ENCODE results near the gene PCBP3.
A peak's percentile ranks its signal among the peaks of the same experiment; 100 is the strongest.

Gene PCBP3

GRCh38 chr21:45969921-45970673 is 326.6 kb downstream of the PCBP3 start:
- no peak overlapping the region for H3K4me3 ChIP-seq (ENCODE audit: low read depth, low read length)
- TF ChIP-seq MYC (IDR thresholded peaks at IDR 0.05; ENCODE audit: low read depth, low read length) (no peak), POLR2A (IDR thresholded peaks at IDR 0.05; ENCODE audit: extremely low read depth, insufficient read length) (no peak), MAX (IDR thresholded peaks at IDR 0.05; ENCODE audit: low read depth, low read length) (no peak), CTCF (IDR thresholded peaks at IDR 0.05; ENCODE audit: low read depth, low read length) (no peak)
- no peak for DNase-seq (ENCODE audit: low read depth)

- H3K4me3 ChIP-seq (ENCODE audit: low read depth, low read length), result no peak overlapping the region
- no peak for TF ChIP-seq POLR2A (IDR thresholded peaks at IDR 0.05; ENCODE audit: extremely low read depth, insufficient read length)
- no peak for TF ChIP-seq MYC (IDR thresholded peaks at IDR 0.05; ENCODE audit: low read depth, low read length)
- TF ChIP-seq CTCF (IDR thresholded peaks at IDR 0.05; ENCODE audit: low read depth, low read length), result peak; percentile 81
- 0 out of 2 replicates have a peak, but pooled peaks have one; percentile 24 for TF ChIP-seq MAX (IDR thresholded peaks at IDR 0.05; ENCODE audit: low read depth, low read length)
- peak; percentile 58 for DNase-seq (ENCODE audit: low read depth)
These were observed 327.4 kb downstream of the PCBP3 start for GRCh38 chr21:45970674-45971615.

GRCh38 chr21:45971616-45972352 is 328.3 kb downstream of the PCBP3 start:
- no peak for DNase-seq (ENCODE audit: low read depth)
- no peak for TF ChIP-seq POLR2A (IDR thresholded peaks at IDR 0.05; ENCODE audit: extremely low read depth, insufficient read length)
- no peak for TF ChIP-seq CTCF (IDR thresholded peaks at IDR 0.05; ENCODE audit: low read depth, low read length)
- TF ChIP-seq MAX (IDR thresholded peaks at IDR 0.05; ENCODE audit: low read depth, low read length), result no peak
- TF ChIP-seq MYC (IDR thresholded peaks at IDR 0.05; ENCODE audit: low read depth, low read length), result no peak
- no peak overlapping the region for H3K4me3 ChIP-seq (ENCODE audit: low read depth, low read length)

GRCh38 chr21:45972353-45972715 is 328.8 kb downstream of the PCBP3 start:
- no peak for DNase-seq (ENCODE audit: low read depth)
- no peak overlapping the region for H3K4me3 ChIP-seq (ENCODE audit: low read depth, low read length)
- TF ChIP-seq MAX (IDR thresholded peaks at IDR 0.05; ENCODE audit: low read depth, low read length), result no peak
- no peak for TF ChIP-seq POLR2A (IDR thresholded peaks at IDR 0.05; ENCODE audit: extremely low read depth, insufficient read length)
- no peak for TF ChIP-seq MYC (IDR thresholded peaks at IDR 0.05; ENCODE audit: low read depth, low read length)
- TF ChIP-seq CTCF (IDR thresholded peaks at IDR 0.05; ENCODE audit: low read depth, low read length), result no peak

- H3K4me3 ChIP-seq (ENCODE audit: low read depth, low read length), result no peak overlapping the region
- no peak for TF ChIP-seq MAX (IDR thresholded peaks at IDR 0.05; ENCODE audit: low read depth, low read length)
- TF ChIP-seq MYC (IDR thresholded peaks at IDR 0.05; ENCODE audit: low read depth, low read length), result no peak
- no peak for TF ChIP-seq POLR2A (IDR thresholded peaks at IDR 0.05; ENCODE audit: extremely low read depth, insufficient read length)
- no peak for TF ChIP-seq CTCF (IDR thresholded peaks at IDR 0.05; ENCODE audit: low read depth, low read length)
- DNase-seq (ENCODE audit: low read depth), result no peak
These were observed 329.4 kb downstream of the PCBP3 start for GRCh38 chr21:45972716-45973474.
